Loucy (cell line): Measurements from ENCODE around the gene FICD.

Source experiments
- H2AFZ ChIP-seq: fragments of 200-600 bp; sonication (generic); 2 replicates; pipeline ENCODE4 v1.6.0; 2016; ENCODE audit warnings: antibody characterized with exemption, mild to moderate bottlenecking, low read length, moderate library complexity
- H3F3A ChIP-seq: fragments of 200-600 bp; 2 replicates; pipeline ENCODE4 v1.6.0; 2016; ENCODE audit warnings: antibody characterized with exemption, low read depth, mild to moderate bottlenecking
- H3K27me3 ChIP-seq: fragments of 200-600 bp; sonication (generic); 2 replicates; pipeline ENCODE4 v1.6.1; 2014; ENCODE audit warnings: low read length, mild to moderate bottlenecking; ENCODE audit not compliant: insufficient read depth, poor library complexity, severe bottlenecking
- H3K36me3 ChIP-seq: fragments of 200-600 bp; sonication (generic); 2 replicates; pipeline ENCODE4 v1.6.1; 2016; ENCODE audit warnings: low read length; ENCODE audit not compliant: insufficient read depth
- H3K4me1 ChIP-seq: fragments of 200-600 bp; sonication (generic); 2 replicates; pipeline ENCODE4 v1.5.1; 2014; ENCODE audit warnings: low read length, mild to moderate bottlenecking; ENCODE audit not compliant: insufficient read depth, poor library complexity, severe bottlenecking
- H3K4me2 ChIP-seq: fragments of 200-600 bp; sonication (generic); 2 replicates; pipeline ENCODE4 v1.6.0; 2014; ENCODE audit warnings: antibody characterized with exemption, low read length, low read depth, mild to moderate bottlenecking; ENCODE audit not compliant: poor library complexity, severe bottlenecking
- H3K4me3 ChIP-seq: fragments of 200-600 bp; sonication (generic); 2 replicates; pipeline ENCODE4 v1.5.1; 2014; ENCODE audit warnings: low read length, mild to moderate bottlenecking, mixed read lengths; ENCODE audit not compliant: poor library complexity, severe bottlenecking
- H3K79me2 ChIP-seq: fragments of 200-600 bp; sonication (generic); 2 replicates; pipeline ENCODE4 v1.6.1; 2014; ENCODE audit warnings: low read length; ENCODE audit not compliant: insufficient read depth
- H3K9ac ChIP-seq: fragments of 200-600 bp; sonication (generic); 2 replicates; pipeline ENCODE4 v1.6.0; 2014; ENCODE audit warnings: mild to moderate bottlenecking, low read depth, low read length, moderate library complexity; ENCODE audit not compliant: poor library complexity, severe bottlenecking
- H3K9me2 ChIP-seq: fragments of 200-600 bp; sonication (generic); replicated peaks from 2 replicates; pipeline ENCODE4 v1.6.1; 2016; ENCODE audit warnings: low read depth, low read length, mixed read lengths
- H3K9me3 ChIP-seq: fragments of 200-600 bp; sonication (generic); 2 replicates; pipeline ENCODE4 v1.6.1; 2014; ENCODE audit warnings: mild to moderate bottlenecking, antibody characterized with exemption, low read length, low read depth; ENCODE audit not compliant: insufficient read depth
- H4K20me1 ChIP-seq: fragments of 200-600 bp; sonication (generic); 2 replicates; pipeline ENCODE4 v1.6.0; 2014; ENCODE audit warnings: antibody characterized with exemption, low read length, mild to moderate bottlenecking; ENCODE audit not compliant: insufficient read depth, poor library complexity, severe bottlenecking
- EZH2phosphoT487 ChIP-seq: fragments of 200-600 bp; IDR thresholded peaks from 2 replicates; pipeline ENCODE4 v1.6.1; 2018; ENCODE audit warnings: antibody characterized with exemption, mild to moderate bottlenecking, moderate library complexity, borderline replicate concordance
- TF ChIP-seq, protein P1 (sequence below): fragments of 200-600 bp; sonication (generic); conservative IDR thresholded peaks from 2 replicates; pipeline ENCODE4 v1.5.1; 2014; ENCODE audit warnings: mild to moderate bottlenecking, antibody characterized with exemption, low read length

The FICD gene

DNA sequence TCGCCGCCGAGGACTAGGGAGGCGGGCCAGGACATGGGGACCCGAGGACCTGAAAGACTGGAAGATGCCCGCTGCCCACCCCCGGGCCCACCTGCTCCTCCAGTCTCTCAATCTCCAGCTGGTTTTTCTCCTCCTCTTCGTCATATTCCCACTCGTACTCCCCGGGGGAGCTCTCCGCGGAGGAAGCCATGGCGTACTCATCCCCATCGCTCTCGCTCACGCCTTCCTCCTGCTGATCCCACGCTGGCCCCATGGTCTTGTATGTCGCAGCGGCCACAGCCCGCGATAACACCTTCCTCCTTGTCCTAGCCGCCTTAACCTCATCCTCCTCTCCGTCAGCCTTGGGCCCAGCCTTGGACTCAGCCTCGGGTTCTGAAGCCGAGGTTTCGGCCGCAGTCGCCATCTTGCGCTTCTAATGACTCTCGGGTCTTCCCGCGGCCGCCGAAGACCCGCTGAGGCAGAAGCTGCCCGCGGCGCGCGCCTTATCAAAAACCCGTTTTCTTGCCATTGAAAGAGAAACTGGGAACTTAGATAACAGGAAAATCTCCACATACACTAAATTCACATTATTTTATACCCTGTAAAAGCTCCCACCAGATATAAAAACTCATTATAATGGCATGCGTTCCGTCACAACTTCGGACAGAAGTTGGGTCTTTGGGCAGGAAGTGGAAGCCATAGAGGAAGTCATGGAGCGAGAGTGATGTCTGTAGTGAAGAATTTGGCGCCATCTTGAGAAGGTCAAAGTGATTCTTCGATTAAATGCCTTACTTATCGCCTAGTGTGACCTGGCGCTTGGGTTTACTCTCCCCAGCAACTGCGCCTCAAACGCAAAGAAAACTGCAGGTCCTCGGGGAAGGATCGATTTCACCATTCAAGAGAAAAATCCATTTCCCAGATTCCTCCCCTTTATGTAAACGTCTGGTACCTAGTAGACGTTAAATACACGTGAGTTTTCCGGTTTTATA, 46.0 kb downstream of the FICD start, which contains the start of gene SART3:
Gene SART3 (minus strand): TSS at position 422 of the 968 bp plus-strand sequence. CDS start 19 bp downstream, at position 403.
- Histone ChIP-seq H3K79me2 (peaks cover 66% of the 10 kb centered on the region), H3K4me2 (peak within 1 kb of the TSS; percentile 100), H3K27me3 (peaks cover 4% of the 10 kb centered on the region), H3F3A (peaks cover 17% of the 10 kb centered on the region), H3K9me3 (no peaks in the 10 kb centered on the region), H3K4me1 (peaks cover 61% of the 10 kb centered on the region), H3K9me2 (no peaks in the 10 kb centered on the region), H3K9ac (peak within 1 kb of the TSS; percentile 97), H3K4me3 (peak within 1 kb of the TSS; percentile 85), H2AFZ (peak within 1 kb of the TSS; percentile 96), H4K20me1 (peaks cover 53% of the 10 kb centered on the region), H3K36me3 (no peaks in the 10 kb centered on the region)
- TF ChIP-seq, protein P1, sequence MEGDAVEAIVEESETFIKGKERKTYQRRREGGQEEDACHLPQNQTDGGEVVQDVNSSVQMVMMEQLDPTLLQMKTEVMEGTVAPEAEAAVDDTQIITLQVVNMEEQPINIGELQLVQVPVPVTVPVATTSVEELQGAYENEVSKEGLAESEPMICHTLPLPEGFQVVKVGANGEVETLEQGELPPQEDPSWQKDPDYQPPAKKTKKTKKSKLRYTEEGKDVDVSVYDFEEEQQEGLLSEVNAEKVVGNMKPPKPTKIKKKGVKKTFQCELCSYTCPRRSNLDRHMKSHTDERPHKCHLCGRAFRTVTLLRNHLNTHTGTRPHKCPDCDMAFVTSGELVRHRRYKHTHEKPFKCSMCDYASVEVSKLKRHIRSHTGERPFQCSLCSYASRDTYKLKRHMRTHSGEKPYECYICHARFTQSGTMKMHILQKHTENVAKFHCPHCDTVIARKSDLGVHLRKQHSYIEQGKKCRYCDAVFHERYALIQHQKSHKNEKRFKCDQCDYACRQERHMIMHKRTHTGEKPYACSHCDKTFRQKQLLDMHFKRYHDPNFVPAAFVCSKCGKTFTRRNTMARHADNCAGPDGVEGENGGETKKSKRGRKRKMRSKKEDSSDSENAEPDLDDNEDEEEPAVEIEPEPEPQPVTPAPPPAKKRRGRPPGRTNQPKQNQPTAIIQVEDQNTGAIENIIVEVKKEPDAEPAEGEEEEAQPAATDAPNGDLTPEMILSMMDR = no peak
- no peak for TF ChIP-seq EZH2phosphoT487

- H2AFZ ChIP-seq = peak overlapping the region; percentile 96
- H3K9ac ChIP-seq = peak overlapping the region; percentile 97
- H3F3A ChIP-seq = peaks cover 17% of the 10 kb centered on the region
- H3K36me3 ChIP-seq = peaks cover 5% of the 10 kb centered on the region; the same call in 1 of the 2 replicates
- peak overlapping the region; percentile 100 for H3K4me2 ChIP-seq
- no peaks in the 10 kb centered on the region for H3K9me3 ChIP-seq
- peaks cover 4% of the 10 kb centered on the region for H3K27me3 ChIP-seq
- no peak for TF ChIP-seq EZH2phosphoT487
- TF ChIP-seq, protein P1 = no peak
- no peaks in the 10 kb centered on the region for H3K9me2 ChIP-seq
- peak overlapping the region; percentile 85 for H3K4me3 ChIP-seq
- H3K79me2 ChIP-seq = peaks cover 57% of the 10 kb centered on the region
- H3K4me1 ChIP-seq = peaks cover 62% of the 10 kb centered on the region
- peaks cover 49% of the 10 kb centered on the region for H4K20me1 ChIP-seq
These were observed 46.8 kb downstream of the FICD start for GRCh38 chr12:108561852-108562347.

GRCh38 chr12:108562348-108563135, 47.5 kb downstream of the FICD start, which contains the start of gene ISCU:
Gene ISCU, plus strand, starts transcription at chr12:108562596. Its CDS starts 27 bp downstream, at chr12:108562623.
- Histone ChIP-seq H4K20me1 (peaks cover 43% of the 10 kb centered on the region), H3K4me3 (peak within 1 kb of the TSS; percentile 85), H3K9me2 (no peaks in the 10 kb centered on the region), H3K9ac (peak within 1 kb of the TSS; percentile 97), H3K79me2 (peaks cover 51% of the 10 kb centered on the region), H2AFZ (peak within 1 kb of the TSS; percentile 96), H3K27me3 (peaks cover 4% of the 10 kb centered on the region), H3K4me2 (peak within 1 kb of the TSS; percentile 100), H3K4me1 (peaks cover 69% of the 10 kb centered on the region), H3K36me3 (peaks cover 11% of the 10 kb centered on the region; the same call in 1 of the 2 replicates), H3F3A (peaks cover 17% of the 10 kb centered on the region), H3K9me3 (no peaks in the 10 kb centered on the region)
- no peak for TF ChIP-seq EZH2phosphoT487
- TF ChIP-seq, protein P1 = no peak
